ENCODE measurements around the gene PPP1R2. TPM values are rescaled to one million over a fixed set of nuclear protein-coding genes. Genes with fewer than 3 reads are reported as not detected.
"Not testable (repeated sequence)": the region's sequence is repeated elsewhere in the genome, so short reads cannot be mapped to it uniquely, and the experiment has no call there.

The PPP1R2 gene
- total RNA-seq, 2 donors from 2014 or later, result 55.6 to 69.0 TPM

- TF ChIP-seq CTCF (IDR thresholded peaks at IDR 0.05), result peak; percentile 74
- H3K9me3 ChIP-seq, result no peaks in the 10 kb centered on the region
- no peaks in the 10 kb centered on the region for H3K4me1 ChIP-seq (ENCODE audit: control insufficient read depth in 1 of 2, low read depth in 2 of 2)
- DNase-seq (ENCODE audit: low spot score) (no peak), ATAC-seq (ENCODE audit: insufficient number of reproducible peaks, low FRiP score, low read depth) (no peak)
- H3K27me3 ChIP-seq (replicated peaks; ENCODE audit: insufficient read depth), result no peaks in the 10 kb centered on the region
- H3K36me3 ChIP-seq, result peaks cover 14% of the 10 kb centered on the region
- no peak overlapping the region for H3K4me3 ChIP-seq
- no peak overlapping the region for H3K27ac ChIP-seq
Observed at GRCh38 chr3:195522254-195523023, 20.7 kb downstream of the PPP1R2 start.

- no peak for TF ChIP-seq CTCF (IDR thresholded peaks at IDR 0.05)
- Histone ChIP-seq H3K9me3 (no peaks in the 10 kb centered on the region), H3K27me3 (replicated peaks; ENCODE audit: insufficient read depth) (no peaks in the 10 kb centered on the region), H3K36me3 (peaks cover 21% of the 10 kb centered on the region), H3K4me1 (ENCODE audit: control insufficient read depth in 1 of 2, low read depth in 2 of 2) (no peaks in the 10 kb centered on the region), H3K27ac (no peak overlapping the region), H3K4me3 (no peak overlapping the region)
- no peak for ATAC-seq (ENCODE audit: insufficient number of reproducible peaks, low FRiP score, low read depth)
- DNase-seq (ENCODE audit: low spot score), result no peak
Observed at GRCh38 chr3:195517030-195517429, 26.1 kb downstream of the PPP1R2 start.

GRCh38 chr3:195514610-195515235, 28.4 kb downstream of the PPP1R2 start:
- not testable (repeated sequence) for H3K4me3 ChIP-seq; H3K27me3 ChIP-seq (replicated peaks; ENCODE audit: insufficient read depth); H3K27ac ChIP-seq; H3K4me1 ChIP-seq (ENCODE audit: control insufficient read depth in 1 of 2, low read depth in 2 of 2); H3K9me3 ChIP-seq; DNase-seq (ENCODE audit: low spot score); ATAC-seq (ENCODE audit: insufficient number of reproducible peaks, low FRiP score, low read depth)
- peaks cover 24% of the 10 kb centered on the region for H3K36me3 ChIP-seq

- no peaks in the 10 kb centered on the region for H3K9me3 ChIP-seq
- DNase-seq (ENCODE audit: low spot score) (no peak), ATAC-seq (ENCODE audit: insufficient number of reproducible peaks, low FRiP score, low read depth) (no peak)
- H3K36me3 ChIP-seq, result peaks cover 22% of the 10 kb centered on the region
- TF ChIP-seq CTCF (IDR thresholded peaks at IDR 0.05), result no peak
- H3K4me1 ChIP-seq (ENCODE audit: control insufficient read depth in 1 of 2, low read depth in 2 of 2), result no peaks in the 10 kb centered on the region
- no peak overlapping the region for H3K27ac ChIP-seq
- H3K27me3 ChIP-seq (replicated peaks; ENCODE audit: insufficient read depth), result no peaks in the 10 kb centered on the region
- H3K4me3 ChIP-seq, result no peak overlapping the region
Observed at GRCh38 chr3:195512798-195513345, 30.3 kb downstream of the PPP1R2 start.

DNA sequence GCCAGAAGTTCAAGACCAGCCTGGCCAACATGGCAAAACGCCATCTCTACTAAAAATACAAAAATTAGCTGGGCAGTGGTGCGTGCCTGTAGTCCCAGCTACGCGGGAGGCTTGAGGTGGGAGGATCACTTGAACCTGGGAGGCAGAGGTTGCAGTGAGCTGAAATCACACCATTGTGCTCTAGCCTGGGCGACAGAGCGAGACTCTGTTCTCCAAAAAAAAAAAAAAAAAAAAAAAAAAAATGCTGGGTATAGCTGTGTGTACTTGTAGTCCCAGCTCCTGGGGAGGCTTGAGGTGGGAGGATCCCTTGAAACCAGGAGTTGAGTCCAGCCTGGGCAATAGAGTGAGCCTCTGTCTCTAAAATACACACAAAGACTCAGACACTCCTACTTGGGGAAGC, 32.0 kb downstream of the PPP1R2 start:
- peaks cover 11% of the 10 kb centered on the region for H3K36me3 ChIP-seq
- no peak overlapping the region for H3K27ac ChIP-seq
- H3K4me3 ChIP-seq, result no peak overlapping the region
- DNase-seq (ENCODE audit: low spot score) (no peak), ATAC-seq (ENCODE audit: insufficient number of reproducible peaks, low FRiP score, low read depth) (no peak)
- H3K27me3 ChIP-seq (replicated peaks; ENCODE audit: insufficient read depth), result no peaks in the 10 kb centered on the region
- no peaks in the 10 kb centered on the region for H3K9me3 ChIP-seq
- no peak for TF ChIP-seq CTCF (IDR thresholded peaks at IDR 0.05)
- H3K4me1 ChIP-seq (ENCODE audit: control insufficient read depth in 1 of 2, low read depth in 2 of 2), result no peaks in the 10 kb centered on the region

All from thoracic aorta (tissue), 2 donors.